ENCODE results near the gene SERPINB8. TPM values are rescaled to one million over a fixed set of nuclear protein-coding genes. Genes with fewer than 3 reads are reported as not detected.

Gene SERPINB8
- total RNA-seq, 2 donors from 2014 or later: 3.5 to 10.8 TPM

- intact Hi-C loops (cut with DNase I): loop anchor here in 1 of 2 donors (10.0 kb wide), 1 partner anchor 482 kb away; no protein-coding TSS in a partner anchor
- ATAC-seq: no peak
- no peak for DNase-seq
These were observed 27.2 kb downstream of the SERPINB8 start for GRCh38 chr18:63997041-63997440.

- intact Hi-C loops (cut with DNase I): loop anchor here in 1 of 2 donors (10.0 kb wide), 1 partner anchor 483 kb away; no protein-coding TSS in a partner anchor
- no peak for ATAC-seq
- no peak for DNase-seq
These were observed 27.7 kb downstream of the SERPINB8 start for GRCh38 chr18:63997606-63998005.

GRCh38 chr18:63999871-64000270 lies 30.0 kb downstream of the SERPINB8 start:
- intact Hi-C loops (cut with DNase I): loop anchor here in 1 of 2 donors (10.0 kb wide), 1 partner anchor 485 kb away; no protein-coding TSS in a partner anchor
- no peak for DNase-seq
- ATAC-seq: no peak

GRCh38 chr18:64002581-64002980 lies 32.7 kb downstream of the SERPINB8 start:
- intact Hi-C loops (cut with DNase I): no loop called here
- ATAC-seq (no peak), DNase-seq (no peak)

GRCh38 chr18:64009305-64009704 lies 39.4 kb downstream of the SERPINB8 start:
- DNase-seq: no peak
- intact Hi-C loops (cut with DNase I): no loop called here
- no peak for ATAC-seq

- intact Hi-C loops (cut with DNase I): no loop called here
- ATAC-seq: no peak
- DNase-seq: no peak
These were observed 41.6 kb downstream of the SERPINB8 start for GRCh38 chr18:64011513-64011912.

GRCh38 chr18:64017870-64018269 lies 48.0 kb downstream of the SERPINB8 start:
- DNase-seq (no peak), ATAC-seq (no peak)
- intact Hi-C loops (cut with DNase I): no loop called here

GRCh38 chr18:64019922-64020756 lies 50.3 kb downstream of the SERPINB8 start:
- intact Hi-C loops (cut with DNase I): no loop called here
- DNase-seq (no peak), ATAC-seq (no peak)

- DNase-seq (no peak), ATAC-seq (no peak)
- intact Hi-C loops (cut with DNase I): no loop called here
These were observed 56.5 kb downstream of the SERPINB8 start for GRCh38 chr18:64026350-64026749.

GRCh38 chr18:64027931-64028695 lies 58.2 kb downstream of the SERPINB8 start:
- no peak for DNase-seq
- no peak for ATAC-seq
- intact Hi-C loops (cut with DNase I): no loop called here

- no peak for ATAC-seq
- intact Hi-C loops (cut with DNase I): no loop called here
- DNase-seq: no peak
These were observed 59.2 kb downstream of the SERPINB8 start for GRCh38 chr18:64029096-64029495.

GRCh38 chr18:64031411-64031810 lies 61.5 kb downstream of the SERPINB8 start:
- ATAC-seq (no peak), DNase-seq (no peak)
- intact Hi-C loops (cut with DNase I): no loop called here

- no peak for ATAC-seq
- no peak for DNase-seq
- intact Hi-C loops (cut with DNase I): no loop called here
These were observed 62.4 kb downstream of the SERPINB8 start for GRCh38 chr18:64032312-64032711.

- no peak for ATAC-seq
- intact Hi-C loops (cut with DNase I): no loop called here
- no peak for DNase-seq
These were observed 68.0 kb downstream of the SERPINB8 start for GRCh38 chr18:64037812-64038414.

Other genes with a start within 250 kb of the SERPINB8 start
- gene SERPINB7, start 194.7 kb upstream of the SERPINB8 start, total RNA-seq: not detected
- gene SERPINB2, start 82.4 kb upstream of the SERPINB8 start, total RNA-seq: under 1 TPM in 1 of 2 donors, not detected in 1; 0.37 TPM
- not detected for gene SERPINB10, start 62.1 kb upstream of the SERPINB8 start, total RNA-seq
- under 1 TPM in 1 of 2 donors, not detected in 1; 0.09 TPM for gene HMSD, start 20.8 kb upstream of the SERPINB8 start, total RNA-seq
- gene LINC00305, start 179.0 kb downstream of the SERPINB8 start, total RNA-seq: not detected

Data from left cardiac atrium (tissue), 4 donors.